Upper lobe of right lung (tissue), 1 donor: ENCODE data around the gene DNAJB9. TPM values are rescaled to one million over a fixed set of nuclear protein-coding genes. Genes with fewer than 3 reads are reported as not detected.

Experiments
- ATAC-seq: fragments of 200-7000 bp; cut with Tn5 transposase; one replicate; pipeline ENCODE4 v1.9.1; 2020; ENCODE audit warnings: mild to moderate bottlenecking, moderate library complexity
- DNase-seq: peaks from one replicate; pipeline ENCODE4 v3.0.0-alpha.2; 2020
- H3K27ac ChIP-seq: fragments of 200-600 bp; one replicate; pipeline ENCODE4 v1.8.0; 2022
- H3K27me3 ChIP-seq: fragments of 200-600 bp; one replicate; pipeline ENCODE4 v1.8.0; 2022; ENCODE audit warnings: mild to moderate bottlenecking
- H3K36me3 ChIP-seq: fragments of 200-600 bp; one replicate; pipeline ENCODE4 v1.8.0; 2022
- H3K4me1 ChIP-seq: fragments of 200-600 bp; one replicate; pipeline ENCODE4 v1.8.0; 2022
- H3K4me3 ChIP-seq: fragments of 200-600 bp; one replicate; pipeline ENCODE4 v1.8.0; 2022; ENCODE audit warnings: mild to moderate bottlenecking
- H3K9me3 ChIP-seq: fragments of 200-600 bp; one replicate; pipeline ENCODE4 v1.8.0; 2022
- CTCF ChIP-seq: fragments of 200-600 bp; IDR thresholded peaks from one replicate; pipeline ENCODE4 v1.8.0; 2022; ENCODE audit warnings: antibody characterized with exemption
- intact Hi-C: fragments of 100-400 bp; cut with DNase I; formaldehyde crosslinking; loops from one replicate; pipeline ENCODE4 v1.11.0; 2022
- total RNA-seq: library from RNA; stranded (reverse); fragmentation: NEBNext Ultra II Directional; extraction: Animal tissue kit (Norgen Biotek cat#: 25700); gene quantifications from one replicate; pipeline ENCODE4 v1.2.1, GENCODE V29; 2021
- donor health status: DM: no; HTN: yes; CAD: no; lungs with severe emphysema.

The DNAJB9 gene
- total RNA-seq, 1 donor from 2014 or later, result 36.5 TPM

- intact Hi-C loops, result no loop called here
- no peak overlapping the region for H3K4me3 ChIP-seq
- peaks cover 7% of the 10 kb centered on the region for H3K36me3 ChIP-seq
- ATAC-seq (peak; percentile 75), DNase-seq (no peak)
- no peaks in the 10 kb centered on the region for H3K9me3 ChIP-seq
- H3K27ac ChIP-seq, result no peak overlapping the region
- no peak for TF ChIP-seq CTCF
- H3K4me1 ChIP-seq, result no peaks in the 10 kb centered on the region
- H3K27me3 ChIP-seq, result no peaks in the 10 kb centered on the region
Observed at GRCh38 chr7:108581655-108582491, 12.2 kb downstream of the DNAJB9 start.

- Histone ChIP-seq H3K27me3 (no peaks in the 10 kb centered on the region), H3K9me3 (no peaks in the 10 kb centered on the region), H3K36me3 (peaks cover 5% of the 10 kb centered on the region), H3K4me1 (no peaks in the 10 kb centered on the region), H3K27ac (no peak overlapping the region), H3K4me3 (no peak overlapping the region)
- ATAC-seq (no peak), DNase-seq (no peak)
- TF ChIP-seq CTCF, result no peak
- intact Hi-C loops, result no loop called here
Observed at GRCh38 chr7:108584211-108584610, 14.5 kb downstream of the DNAJB9 start.

GRCh38 chr7:108585843-108586242, 16.2 kb downstream of the DNAJB9 start:
- no peak for ATAC-seq
- Histone ChIP-seq H3K27ac (no peak overlapping the region), H3K36me3 (no peaks in the 10 kb centered on the region), H3K4me3 (no peak overlapping the region), H3K4me1 (no peaks in the 10 kb centered on the region), H3K27me3 (no peaks in the 10 kb centered on the region), H3K9me3 (no peaks in the 10 kb centered on the region)
- DNase-seq, result no peak
- intact Hi-C loops, result no loop called here
- no peak for TF ChIP-seq CTCF

GRCh38 chr7:108586274-108586710, 16.6 kb downstream of the DNAJB9 start:
- Histone ChIP-seq H3K9me3 (no peaks in the 10 kb centered on the region), H3K27me3 (no peaks in the 10 kb centered on the region), H3K4me3 (no peak overlapping the region), H3K27ac (no peak overlapping the region), H3K4me1 (no peaks in the 10 kb centered on the region), H3K36me3 (no peaks in the 10 kb centered on the region)
- ATAC-seq (no peak), DNase-seq (no peak)
- no peak for TF ChIP-seq CTCF
- intact Hi-C loops, result no loop called here

- Histone ChIP-seq H3K9me3 (no peaks in the 10 kb centered on the region), H3K27ac (no peak overlapping the region), H3K36me3 (no peaks in the 10 kb centered on the region), H3K4me3 (no peak overlapping the region), H3K27me3 (no peaks in the 10 kb centered on the region), H3K4me1 (no peaks in the 10 kb centered on the region)
- no peak for DNase-seq
- ATAC-seq, result no peak
- intact Hi-C loops, result no loop called here
- no peak for TF ChIP-seq CTCF
Observed at GRCh38 chr7:108589199-108589598, 19.5 kb downstream of the DNAJB9 start.
